ENCODE data around the gene HORMAD1. TPM values are rescaled to one million over a fixed set of nuclear protein-coding genes. Genes with fewer than 3 reads are reported as not detected.
"Not testable (repeated sequence)": the region's sequence is repeated elsewhere in the genome, so short reads cannot be mapped to it uniquely, and the experiment has no call there.

The HORMAD1 gene
- total RNA-seq, 1 donor from 2014 or later = not detected

DNA sequence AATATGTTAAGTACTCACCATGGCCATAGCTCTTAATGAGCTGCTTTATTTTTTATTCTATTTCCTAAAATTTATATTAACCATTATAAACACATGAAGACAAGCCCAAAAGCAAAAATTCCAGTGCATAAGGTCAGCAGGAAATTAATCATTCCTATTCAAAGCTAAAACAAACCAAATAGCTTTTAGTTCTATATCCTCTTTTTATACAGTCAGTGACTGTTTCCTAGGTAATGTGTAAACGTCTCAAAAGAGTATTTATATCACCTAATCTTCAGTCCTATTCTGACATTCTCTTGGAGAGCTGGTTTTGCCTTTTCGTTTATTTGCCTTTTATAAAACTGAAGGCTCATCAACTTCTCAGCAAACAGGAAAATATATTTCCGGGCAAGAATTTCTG lies 28.0 kb downstream of the HORMAD1 start:
- intact Hi-C loops (cut with micrococcal nuclease) = no loop called here
- Mint-ChIP-seq H3K27ac (no peak overlapping the region), H3K9me3 (no peaks in the 10 kb centered on the region), H3K36me3 (ENCODE audit: low read depth) (peaks cover 27% of the 10 kb centered on the region), H3K27me3 (no peaks in the 10 kb centered on the region), H3K4me3 (no peak overlapping the region), H3K4me1 (peaks cover 21% of the 10 kb centered on the region)
- no peak for DNase-seq

DNA sequence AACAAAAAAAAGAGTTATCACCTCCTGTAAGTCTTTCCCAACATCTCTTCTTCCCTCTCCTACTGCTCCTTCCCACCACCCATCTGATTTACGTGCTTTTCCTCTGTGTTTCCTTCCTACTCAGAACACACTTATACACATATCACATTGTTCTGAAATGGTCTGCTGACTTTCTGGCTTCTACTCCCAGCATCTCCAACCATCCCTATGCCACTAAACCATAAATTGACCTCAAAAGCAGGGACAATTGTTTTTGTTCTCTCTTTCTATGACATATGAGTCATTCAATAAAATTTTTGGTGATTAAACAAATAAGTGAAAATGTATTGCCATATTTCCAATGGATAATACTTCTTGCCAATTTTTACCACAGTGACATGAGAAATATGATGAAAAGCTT lies 31.9 kb downstream of the HORMAD1 start:
- DNase-seq = peak; percentile 37
- H3K27ac Mint-ChIP-seq = no peak overlapping the region
- H3K36me3 Mint-ChIP-seq (ENCODE audit: low read depth) = peaks cover 19% of the 10 kb centered on the region

DNA sequence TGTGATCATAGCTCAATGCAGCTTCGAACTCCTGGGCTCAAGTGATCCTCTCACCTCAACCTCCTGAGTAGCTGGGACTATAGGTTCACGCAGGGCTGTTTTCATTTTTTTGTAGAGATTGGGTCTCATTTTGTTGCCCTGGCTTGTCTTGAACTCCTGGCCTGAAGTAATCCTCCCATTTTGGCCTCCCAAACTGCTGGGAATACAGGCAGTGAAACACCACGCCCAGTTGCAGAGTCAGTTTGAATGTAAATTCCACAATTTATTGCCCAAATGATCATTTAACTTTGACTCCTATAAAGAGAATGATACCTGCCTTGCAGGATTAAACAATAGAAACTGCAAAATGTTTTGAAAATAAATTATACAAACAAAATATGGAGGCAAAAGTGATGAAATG lies 34.4 kb downstream of the HORMAD1 start:
- intact Hi-C loops (cut with micrococcal nuclease) = no loop called here
- Mint-ChIP-seq H3K9me3 (no peaks in the 10 kb centered on the region), H3K4me3 (no peak overlapping the region), H3K27me3 (no peaks in the 10 kb centered on the region), H3K4me1 (peaks cover 9% of the 10 kb centered on the region), H3K27ac (no peak overlapping the region), H3K36me3 (ENCODE audit: low read depth) (peaks cover 14% of the 10 kb centered on the region)
- peak; percentile 31 for DNase-seq

More for the DNA sequence above, 31.9 kb downstream of the HORMAD1 start:
- no peak overlapping the region for H3K4me3 Mint-ChIP-seq
- intact Hi-C loops (cut with micrococcal nuclease) = no loop called here
- no peaks in the 10 kb centered on the region for H3K9me3 Mint-ChIP-seq
- no peaks in the 10 kb centered on the region for H3K27me3 Mint-ChIP-seq
- peaks cover 8% of the 10 kb centered on the region for H3K4me1 Mint-ChIP-seq

DNA sequence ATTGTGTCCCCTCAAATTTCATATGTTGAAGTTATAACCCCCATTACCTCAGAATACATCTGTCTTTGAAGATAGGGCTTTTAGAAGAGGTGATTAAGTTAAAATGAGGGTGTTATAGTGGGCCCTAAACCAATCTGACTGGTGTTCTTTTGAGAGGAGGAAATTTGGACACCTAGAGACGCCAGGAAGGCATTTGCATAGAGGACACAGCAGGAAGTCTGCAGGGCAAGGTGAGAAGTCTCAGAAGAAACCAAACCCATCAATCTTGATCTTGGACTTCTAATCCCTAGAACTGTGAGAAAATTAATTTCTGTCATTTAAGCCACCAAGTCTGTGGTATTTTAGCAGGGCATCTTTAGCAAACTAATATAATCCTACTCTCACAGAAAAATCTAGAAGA lies 36.8 kb downstream of the HORMAD1 start:
- DNase-seq = peak; percentile 22
- Mint-ChIP-seq H3K4me1 (peaks cover 12% of the 10 kb centered on the region), H3K4me3 (no peak overlapping the region), H3K27ac (no peak overlapping the region), H3K27me3 (no peaks in the 10 kb centered on the region), H3K9me3 (no peaks in the 10 kb centered on the region), H3K36me3 (ENCODE audit: low read depth) (peaks cover 12% of the 10 kb centered on the region)
- intact Hi-C loops (cut with micrococcal nuclease) = no loop called here

GRCh38 chr1:150678988-150679387 lies 41.7 kb downstream of the HORMAD1 start:
- Mint-ChIP-seq H3K36me3 (ENCODE audit: low read depth) (peaks cover 15% of the 10 kb centered on the region), H3K27ac (no peak overlapping the region), H3K4me1 (peaks cover 11% of the 10 kb centered on the region), H3K9me3 (no peaks in the 10 kb centered on the region), H3K27me3 (no peaks in the 10 kb centered on the region), H3K4me3 (no peak overlapping the region)
- intact Hi-C loops (cut with micrococcal nuclease) = no loop called here
- no peak for DNase-seq

DNA sequence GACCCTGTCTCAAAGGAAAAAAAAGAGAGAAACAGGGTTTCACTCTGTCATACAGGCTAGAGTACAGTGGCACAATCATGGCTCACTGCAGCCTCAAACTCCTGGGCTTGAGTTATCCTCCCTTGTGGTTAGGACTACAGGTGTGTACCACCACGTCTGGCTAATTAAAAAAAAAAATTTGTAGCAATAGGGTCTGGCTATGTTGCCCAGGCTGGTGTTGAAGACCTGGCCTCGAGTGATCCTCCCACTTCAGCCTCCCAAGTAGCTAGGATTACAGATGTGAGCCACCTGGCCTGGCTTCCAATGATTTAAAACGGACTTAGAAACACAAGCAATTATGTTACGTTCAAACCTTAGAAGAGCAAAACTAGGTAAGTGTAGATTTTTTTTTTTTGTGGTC lies 45.8 kb downstream of the HORMAD1 start:
- intact Hi-C loops (cut with micrococcal nuclease) = no loop called here
- Mint-ChIP-seq H3K4me1 (peaks cover 5% of the 10 kb centered on the region), H3K27ac (no peak overlapping the region), H3K27me3 (no peaks in the 10 kb centered on the region), H3K4me3 (no peak overlapping the region), H3K36me3 (ENCODE audit: low read depth) (peaks cover 12% of the 10 kb centered on the region), H3K9me3 (no peaks in the 10 kb centered on the region)
- no peak for DNase-seq

DNA sequence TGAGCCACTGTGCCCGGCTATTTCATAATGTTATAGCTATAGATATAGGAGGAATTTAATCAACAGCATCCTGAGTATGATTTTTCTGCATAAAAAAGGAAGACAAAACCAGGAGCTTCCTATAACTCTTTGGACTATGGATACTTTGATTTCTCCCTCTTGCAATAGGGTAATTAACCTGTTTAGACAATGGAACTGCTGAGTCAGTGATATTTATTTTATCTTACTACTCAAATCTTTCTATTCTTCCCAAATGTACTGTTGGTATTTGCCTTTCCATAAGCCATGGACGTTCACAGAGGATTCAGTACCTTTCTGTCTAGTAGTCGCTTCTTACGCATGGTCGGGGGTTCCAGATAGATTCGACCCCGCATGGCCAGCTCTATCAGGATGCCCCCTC lies 57.4 kb downstream of the HORMAD1 start:
- DNase-seq = no peak
- Mint-ChIP-seq H3K27ac (no peak overlapping the region), H3K36me3 (ENCODE audit: low read depth) (peaks cover 22% of the 10 kb centered on the region), H3K27me3 (no peaks in the 10 kb centered on the region), H3K4me1 (peaks cover 5% of the 10 kb centered on the region), H3K9me3 (no peaks in the 10 kb centered on the region), H3K4me3 (no peak overlapping the region)
- intact Hi-C loops (cut with micrococcal nuclease) = no loop called here

- Mint-ChIP-seq H3K27ac (no peak overlapping the region), H3K27me3 (no peaks in the 10 kb centered on the region), H3K4me3 (no peak overlapping the region), H3K36me3 (ENCODE audit: low read depth) (peaks cover 24% of the 10 kb centered on the region), H3K4me1 (peaks cover 5% of the 10 kb centered on the region), H3K9me3 (no peaks in the 10 kb centered on the region)
- intact Hi-C loops (cut with micrococcal nuclease) = no loop called here
- no peak for DNase-seq
These were observed 57.9 kb downstream of the HORMAD1 start for GRCh38 chr1:150662811-150663210.

DNA sequence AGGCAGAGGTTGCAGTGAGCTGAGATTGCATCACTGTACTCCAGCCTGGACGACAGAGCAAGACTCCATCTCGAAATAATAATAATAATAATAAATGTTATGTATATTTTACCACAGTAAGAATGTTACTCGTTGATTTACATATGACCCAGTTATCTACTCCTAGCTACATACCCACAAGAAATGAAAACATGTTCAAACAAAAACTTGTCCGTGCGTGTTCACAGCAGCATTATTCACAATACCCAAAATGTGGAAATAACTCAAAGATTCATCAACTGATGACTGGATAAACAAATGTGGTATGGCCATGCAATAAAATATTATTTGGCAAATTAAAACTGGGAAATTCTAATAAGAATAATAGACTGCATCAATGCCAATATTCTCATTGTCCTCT lies 59.5 kb downstream of the HORMAD1 start:
- H3K4me1 Mint-ChIP-seq = peaks cover 3% of the 10 kb centered on the region

DNA sequence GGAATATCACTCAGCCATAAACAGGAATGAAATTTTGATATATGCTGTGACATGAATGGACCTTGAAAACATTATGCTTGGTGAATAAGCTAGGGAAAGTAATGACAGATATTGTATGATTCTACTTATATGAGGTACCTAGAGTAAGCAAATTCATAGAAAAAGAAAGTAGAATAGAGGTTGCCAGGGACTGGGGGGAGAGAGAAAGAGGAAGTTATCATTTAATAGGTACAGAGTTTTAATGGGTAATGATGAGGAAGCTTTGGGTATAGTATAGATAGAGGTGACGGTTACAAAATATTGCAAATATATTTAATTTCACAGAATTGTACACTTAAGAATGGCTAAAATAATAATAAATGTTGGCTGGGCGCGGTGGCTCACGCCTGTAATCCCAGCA lies 60.1 kb downstream of the HORMAD1 start:
- no peak overlapping the region for H3K4me3 Mint-ChIP-seq
- intact Hi-C loops (cut with micrococcal nuclease) = no loop called here
- DNase-seq = no peak
- H3K27ac Mint-ChIP-seq = no peak overlapping the region
- H3K4me1 Mint-ChIP-seq = peaks cover 1% of the 10 kb centered on the region
- H3K27me3 Mint-ChIP-seq = no peaks in the 10 kb centered on the region
- peaks cover 26% of the 10 kb centered on the region for H3K36me3 Mint-ChIP-seq (ENCODE audit: low read depth)
- H3K9me3 Mint-ChIP-seq = no peaks in the 10 kb centered on the region

More for the DNA sequence above, 59.5 kb downstream of the HORMAD1 start:
- intact Hi-C loops (cut with micrococcal nuclease) = no loop called here
- no peak for DNase-seq
- H3K4me3 Mint-ChIP-seq = no peak overlapping the region
- H3K9me3 Mint-ChIP-seq = no peaks in the 10 kb centered on the region
- H3K27ac Mint-ChIP-seq = no peak overlapping the region
- no peaks in the 10 kb centered on the region for H3K27me3 Mint-ChIP-seq
- H3K36me3 Mint-ChIP-seq (ENCODE audit: low read depth) = peaks cover 26% of the 10 kb centered on the region

DNA sequence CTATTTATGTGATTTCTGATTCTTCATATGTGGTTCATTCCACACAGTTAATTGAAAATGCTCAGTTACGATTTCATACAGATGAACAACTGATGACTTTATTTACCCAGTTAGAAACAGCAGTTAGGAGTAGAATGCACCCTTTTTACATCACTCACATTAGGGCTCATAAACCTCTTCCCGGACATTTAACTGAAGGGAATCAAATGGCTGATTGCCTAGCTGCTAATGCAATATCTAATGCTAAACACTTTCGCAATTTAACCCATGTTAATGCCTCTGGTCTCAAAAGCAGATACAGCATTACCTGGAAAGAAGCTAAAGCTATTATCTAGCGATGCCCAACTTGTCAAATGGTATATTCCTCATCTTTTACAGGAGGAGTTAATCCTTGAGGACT lies 63.6 kb downstream of the HORMAD1 start:
- H3K4me1 Mint-ChIP-seq; intact Hi-C loops (cut with micrococcal nuclease); H3K9me3 Mint-ChIP-seq; H3K27me3 Mint-ChIP-seq; DNase-seq; H3K4me3 Mint-ChIP-seq; H3K27ac Mint-ChIP-seq: not testable (repeated sequence)
- peaks cover 21% of the 10 kb centered on the region for H3K36me3 Mint-ChIP-seq (ENCODE audit: low read depth)

DNA sequence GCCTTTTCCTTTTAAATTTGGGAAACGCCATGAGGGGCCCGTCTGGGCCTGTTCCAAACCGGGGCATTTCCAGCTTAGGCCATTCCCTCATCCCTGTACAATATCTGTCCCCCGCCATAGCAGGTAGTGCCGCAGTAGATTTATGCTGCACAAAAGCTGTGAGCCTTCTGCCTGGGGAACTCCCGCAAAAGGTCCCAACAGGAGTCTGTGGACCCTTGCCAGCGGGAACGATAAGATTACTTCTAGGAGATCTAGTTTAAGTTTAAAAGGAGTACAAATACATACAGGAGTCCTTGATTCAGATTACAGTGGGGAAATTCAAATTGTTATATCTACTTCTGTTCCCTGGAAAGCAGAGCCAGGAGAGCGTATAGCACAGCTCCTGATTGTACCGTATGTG lies 66.1 kb downstream of the HORMAD1 start:
- H3K27me3 Mint-ChIP-seq; intact Hi-C loops (cut with micrococcal nuclease); H3K27ac Mint-ChIP-seq; H3K9me3 Mint-ChIP-seq; DNase-seq; H3K4me1 Mint-ChIP-seq; H3K4me3 Mint-ChIP-seq: not testable (repeated sequence)
- H3K36me3 Mint-ChIP-seq (ENCODE audit: low read depth) = peaks cover 13% of the 10 kb centered on the region

DNA sequence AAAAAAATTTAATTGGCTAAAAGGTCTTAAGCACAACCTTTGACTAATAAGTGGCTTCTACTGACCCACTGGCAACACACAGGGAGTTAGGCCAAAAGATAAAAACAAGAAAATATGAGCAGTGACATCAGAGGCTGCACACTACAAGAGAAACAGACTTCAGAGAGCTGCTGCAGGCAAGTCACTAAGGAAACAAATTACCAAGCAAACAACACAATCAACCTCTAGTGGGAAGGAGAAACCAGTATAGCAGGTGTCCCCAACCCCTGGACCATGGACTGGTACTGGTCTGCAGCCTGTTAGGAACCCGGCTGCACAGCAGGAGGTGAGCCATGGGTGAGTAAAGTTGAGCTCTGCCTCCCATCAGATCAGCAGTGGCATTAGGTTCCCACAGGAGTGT lies 70.5 kb downstream of the HORMAD1 start:
- peaks cover 22% of the 10 kb centered on the region for H3K36me3 Mint-ChIP-seq (ENCODE audit: low read depth)
- DNase-seq = no peak
- no peaks in the 10 kb centered on the region for H3K4me1 Mint-ChIP-seq
- no peaks in the 10 kb centered on the region for H3K27me3 Mint-ChIP-seq
- H3K9me3 Mint-ChIP-seq = no peaks in the 10 kb centered on the region
- H3K4me3 Mint-ChIP-seq = no peak overlapping the region
- intact Hi-C loops (cut with micrococcal nuclease) = no loop called here
- no peak overlapping the region for H3K27ac Mint-ChIP-seq

- intact Hi-C loops (cut with micrococcal nuclease) = no loop called here
- DNase-seq = no peak
- Mint-ChIP-seq H3K36me3 (ENCODE audit: low read depth) (peaks cover 22% of the 10 kb centered on the region), H3K27me3 (no peaks in the 10 kb centered on the region), H3K9me3 (no peaks in the 10 kb centered on the region), H3K27ac (no peak overlapping the region), H3K4me1 (no peaks in the 10 kb centered on the region), H3K4me3 (no peak overlapping the region)
These were observed 71.1 kb downstream of the HORMAD1 start for GRCh38 chr1:150649441-150650075.

Measured in activated CD4-positive, alpha-beta T cell treated with anti-CD3 and anti-CD28 coated beads, Interleukin-2, amount 10 ng/mL, durations not matched to agents 24 days and 14 days (primary cell).